ENCODE results near the gene STAP1. TPM values are rescaled to one million over a fixed set of nuclear protein-coding genes. Genes with fewer than 3 reads are reported as not detected.

Gene STAP1
- total RNA-seq, 1 experiment from 2014 or later = not detected

DNA sequence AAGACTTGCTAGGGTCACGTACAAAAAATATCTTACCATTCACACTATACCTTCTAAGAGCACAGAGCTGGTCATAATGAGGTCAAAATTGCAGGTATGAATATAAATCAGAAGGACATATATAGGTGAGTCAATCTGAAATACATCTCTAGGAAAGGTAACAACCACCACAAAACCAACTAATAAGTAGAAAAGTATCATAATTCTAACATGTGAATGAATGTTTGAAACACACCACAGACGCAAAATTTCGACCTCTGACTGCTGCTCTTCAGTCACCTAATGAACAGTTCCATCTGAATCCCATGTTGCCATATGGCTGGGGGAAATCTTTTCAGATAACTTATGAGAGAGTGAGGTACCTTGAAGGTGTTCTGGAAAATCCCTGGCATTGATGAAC, 22.1 kb downstream of the STAP1 start:
- Histone ChIP-seq H3K36me3 (ENCODE audit: control insufficient read depth in 1 of 2, insufficient read depth in 2 of 2, low read length in 2 of 2) (no peaks in the 10 kb centered on the region), H3K9me2 (ENCODE audit: insufficient read depth) (no peaks in the 10 kb centered on the region), H4K20me1 (ENCODE audit: insufficient read depth) (no peaks in the 10 kb centered on the region), H3K4me2 (ENCODE audit: low read length) (no peak overlapping the region), H3K27ac (ENCODE audit: low read depth, low read length) (no peak overlapping the region), H2AFZ (ENCODE audit: low read depth, low read length, poor library complexity, severe bottlenecking) (no peak overlapping the region), H3K27me3 (ENCODE audit: insufficient read depth, low read length) (no peaks in the 10 kb centered on the region), H3K9me3 (ENCODE audit: control insufficient read depth in 1 of 2, insufficient read depth in 1 of 2, low read depth in 1 of 2, low read length in 2 of 2) (no peaks in the 10 kb centered on the region), H3K9ac (ENCODE audit: low read length) (no peak overlapping the region), H3K4me3 (replicated peaks in 1 of 2; ENCODE audit: low read depth in 1 of 2, low read length in 2 of 2) (no peak overlapping the region), H3K4me1 (ENCODE audit: control insufficient read depth in 1 of 2, insufficient read depth in 2 of 2, low read length in 2 of 2) (no peaks in the 10 kb centered on the region), H3K79me2 (ENCODE audit: insufficient read depth, low read length) (no peaks in the 10 kb centered on the region)
- no peak for TF ChIP-seq SP1 (IDR thresholded peaks at IDR 0.05; ENCODE audit: low read depth)
- TF ChIP-seq RAD21 (IDR thresholded peaks at IDR 0.05; ENCODE audit: low read depth) = no peak
- no peak for TF ChIP-seq CBX3 (IDR thresholded peaks at IDR 0.05; ENCODE audit: low read depth)
- TF ChIP-seq ELF1 (IDR thresholded peaks at IDR 0.05; ENCODE audit: borderline replicate concordance, low read depth) = no peak
- TF ChIP-seq REST (IDR thresholded peaks at IDR 0.05; ENCODE audit: low read depth) = no peak
- no peak for TF ChIP-seq TCF7L2 (IDR thresholded peaks at IDR 0.05; ENCODE audit: borderline replicate concordance, extremely low read depth, insufficient read depth, insufficient read length)
- intact Hi-C loops (cut with micrococcal nuclease) = no loop called here
- ChIA-PET POLR2A (no interaction called here), CTCF (no interaction called here), RAD21 (ENCODE audit: low non-redundant PET in 1 of 2, low total read pairs in 2 of 2, uncharacterized antibody in 2 of 2, unreplicated experiment in 2 of 2) (no interaction called here)
- no peak for DNase-seq (ENCODE audit: low read depth, low spot score)
- no TSS peak for BruUV-seq (replicated peaks)
- ATAC-seq = no peak

GRCh38 chr4:67581208-67581857, 22.8 kb downstream of the STAP1 start:
- no peak overlapping the region for H3K4me2 ChIP-seq (ENCODE audit: low read length)
- no peaks in the 10 kb centered on the region for H3K79me2 ChIP-seq (ENCODE audit: insufficient read depth, low read length)
- no peak for ATAC-seq
- H3K27ac ChIP-seq (ENCODE audit: low read depth, low read length) = no peak overlapping the region
- DNase-seq (ENCODE audit: low read depth, low spot score) = no peak
- no peaks in the 10 kb centered on the region for H3K9me3 ChIP-seq (ENCODE audit: control insufficient read depth in 1 of 2, insufficient read depth in 1 of 2, low read depth in 1 of 2, low read length in 2 of 2)
- no peaks in the 10 kb centered on the region for H3K9me2 ChIP-seq (ENCODE audit: insufficient read depth)
- POLR2A ChIA-PET = no interaction called here
- CTCF ChIA-PET = no interaction called here
- RAD21 ChIA-PET (ENCODE audit: low non-redundant PET in 1 of 2, low total read pairs in 2 of 2, uncharacterized antibody in 2 of 2, unreplicated experiment in 2 of 2) = no interaction called here
- intact Hi-C loops (cut with micrococcal nuclease) = no loop called here
- BruUV-seq (replicated peaks) = no TSS peak
- H3K4me3 ChIP-seq (replicated peaks in 1 of 2; ENCODE audit: low read depth in 1 of 2, low read length in 2 of 2) = no peak overlapping the region
- H3K27me3 ChIP-seq (ENCODE audit: insufficient read depth, low read length) = no peaks in the 10 kb centered on the region
- H4K20me1 ChIP-seq (ENCODE audit: insufficient read depth) = no peaks in the 10 kb centered on the region
- no peaks in the 10 kb centered on the region for H3K4me1 ChIP-seq (ENCODE audit: control insufficient read depth in 1 of 2, insufficient read depth in 2 of 2, low read length in 2 of 2)
- H2AFZ ChIP-seq (ENCODE audit: low read depth, low read length, poor library complexity, severe bottlenecking) = no peak overlapping the region
- H3K9ac ChIP-seq (ENCODE audit: low read length) = no peak overlapping the region
- H3K36me3 ChIP-seq (ENCODE audit: control insufficient read depth in 1 of 2, insufficient read depth in 2 of 2, low read length in 2 of 2) = no peaks in the 10 kb centered on the region
- TF ChIP-seq SIN3A (IDR thresholded peaks at IDR 0.05; ENCODE audit: low read depth) = no peak
- TF ChIP-seq CEBPB (IDR thresholded peaks at IDR 0.05; ENCODE audit: low read depth) = no peak
- no peak for TF ChIP-seq RAD21 (IDR thresholded peaks at IDR 0.05; ENCODE audit: low read depth)
- TF ChIP-seq REST (IDR thresholded peaks at IDR 0.05; ENCODE audit: low read depth) = no peak
- TF ChIP-seq CBX3 (IDR thresholded peaks at IDR 0.05; ENCODE audit: low read depth) = no peak
- TF ChIP-seq SRF (IDR thresholded peaks at IDR 0.05; ENCODE audit: low read depth) = no peak
- TF ChIP-seq, protein P1, sequence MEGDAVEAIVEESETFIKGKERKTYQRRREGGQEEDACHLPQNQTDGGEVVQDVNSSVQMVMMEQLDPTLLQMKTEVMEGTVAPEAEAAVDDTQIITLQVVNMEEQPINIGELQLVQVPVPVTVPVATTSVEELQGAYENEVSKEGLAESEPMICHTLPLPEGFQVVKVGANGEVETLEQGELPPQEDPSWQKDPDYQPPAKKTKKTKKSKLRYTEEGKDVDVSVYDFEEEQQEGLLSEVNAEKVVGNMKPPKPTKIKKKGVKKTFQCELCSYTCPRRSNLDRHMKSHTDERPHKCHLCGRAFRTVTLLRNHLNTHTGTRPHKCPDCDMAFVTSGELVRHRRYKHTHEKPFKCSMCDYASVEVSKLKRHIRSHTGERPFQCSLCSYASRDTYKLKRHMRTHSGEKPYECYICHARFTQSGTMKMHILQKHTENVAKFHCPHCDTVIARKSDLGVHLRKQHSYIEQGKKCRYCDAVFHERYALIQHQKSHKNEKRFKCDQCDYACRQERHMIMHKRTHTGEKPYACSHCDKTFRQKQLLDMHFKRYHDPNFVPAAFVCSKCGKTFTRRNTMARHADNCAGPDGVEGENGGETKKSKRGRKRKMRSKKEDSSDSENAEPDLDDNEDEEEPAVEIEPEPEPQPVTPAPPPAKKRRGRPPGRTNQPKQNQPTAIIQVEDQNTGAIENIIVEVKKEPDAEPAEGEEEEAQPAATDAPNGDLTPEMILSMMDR (IDR thresholded peaks at IDR 0.05 in 2 of 3, conservative IDR thresholded peaks at IDR 0.05 in 1 of 3; ENCODE audit: borderline replicate concordance in 1 of 3, insufficient read depth in 1 of 3, low read depth in 2 of 3, low read length in 2 of 3) = no peak
- no peak for TF ChIP-seq TCF7L2 (IDR thresholded peaks at IDR 0.05; ENCODE audit: borderline replicate concordance, extremely low read depth, insufficient read depth, insufficient read length)

Data from HCT116 (cell line).